Osteocyte (in vitro differentiated cells): Measurements from ENCODE around the gene NYAP2. TPM values are rescaled to one million over a fixed set of nuclear protein-coding genes. Genes with fewer than 3 reads are reported as not detected.

Experiments used
- DNase-seq: peaks from one replicate; pipeline ENCODE4 v3.0.0; 2021; ENCODE audit warnings: mixed read lengths; ENCODE audit not compliant: unreplicated experiment; ENCODE audit errors: extremely low spot score
- H3K27ac Mint-ChIP-seq: one replicate; pipeline ENCODE4 v1.8.0; 2021; ENCODE audit warnings: mild to moderate bottlenecking, mixed read lengths; ENCODE audit not compliant: unreplicated experiment
- H3K27me3 Mint-ChIP-seq: one replicate; pipeline ENCODE4 v1.8.0; 2021; ENCODE audit warnings: mixed read lengths; ENCODE audit not compliant: unreplicated experiment
- H3K36me3 Mint-ChIP-seq: one replicate; pipeline ENCODE4 v1.8.0; 2021; ENCODE audit warnings: mixed read lengths; ENCODE audit not compliant: unreplicated experiment
- H3K4me1 Mint-ChIP-seq: one replicate; pipeline ENCODE4 v1.8.0; 2021; ENCODE audit warnings: mixed read lengths; ENCODE audit not compliant: unreplicated experiment
- H3K4me3 Mint-ChIP-seq: one replicate; pipeline ENCODE4 v1.8.0; 2021; ENCODE audit warnings: mild to moderate bottlenecking, moderate library complexity, mixed read lengths; ENCODE audit not compliant: unreplicated experiment
- H3K9me3 Mint-ChIP-seq: one replicate; pipeline ENCODE4 v1.8.0; 2021; ENCODE audit warnings: mixed read lengths; ENCODE audit not compliant: unreplicated experiment
- CTCF ChIP-seq: fragments of 200-600 bp; sonication (generic); IDR thresholded peaks from 2 replicates; pipeline ENCODE4 v1.5.0; 2021; ENCODE audit warnings: antibody characterized with exemption, mild to moderate bottlenecking, moderate library complexity
- total RNA-seq: library from RNA; stranded (reverse); gene quantifications from 2 replicates; pipeline ENCODE4 v1.2.1, GENCODE V29; 2021

NYAP2 gene
- total RNA-seq, 1 donor from 2014 or later: not detected

- TF ChIP-seq CTCF: no peak
- Mint-ChIP-seq H3K27ac (no peak overlapping the region), H3K27me3 (peaks cover 5% of the 10 kb centered on the region), H3K4me3 (no peak overlapping the region), H3K9me3 (peaks cover 11% of the 10 kb centered on the region), H3K4me1 (no peaks in the 10 kb centered on the region), H3K36me3 (no peaks in the 10 kb centered on the region)
- no peak for DNase-seq
Measured at GRCh38 chr2:225543626-225544025, 144.1 kb downstream of the NYAP2 start.

DNA sequence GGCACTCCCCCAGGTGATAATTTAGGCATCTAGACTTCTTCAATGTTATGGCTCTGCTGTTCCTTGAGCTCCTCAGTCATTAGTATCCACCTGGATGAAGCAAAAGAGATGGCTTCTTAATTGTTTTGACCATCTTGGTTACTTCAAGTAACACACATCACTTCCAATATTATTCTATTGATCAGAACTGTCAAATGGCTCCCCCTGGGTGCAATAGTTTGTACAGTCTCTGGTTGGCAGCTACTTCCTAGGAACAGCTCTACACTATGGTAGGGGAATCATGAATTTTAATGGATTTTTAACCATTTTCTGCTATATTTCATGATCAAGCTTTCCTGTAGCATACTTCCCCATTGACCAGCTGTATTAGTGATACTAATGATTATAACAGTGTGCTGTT, 157.0 kb downstream of the NYAP2 start:
- no peaks in the 10 kb centered on the region for H3K9me3 Mint-ChIP-seq
- H3K36me3 Mint-ChIP-seq: no peaks in the 10 kb centered on the region
- H3K27ac Mint-ChIP-seq: no peak overlapping the region
- DNase-seq: no peak
- H3K4me3 Mint-ChIP-seq: no peak overlapping the region
- no peaks in the 10 kb centered on the region for H3K4me1 Mint-ChIP-seq
- H3K27me3 Mint-ChIP-seq: peaks cover 21% of the 10 kb centered on the region
- no peak for TF ChIP-seq CTCF

DNA sequence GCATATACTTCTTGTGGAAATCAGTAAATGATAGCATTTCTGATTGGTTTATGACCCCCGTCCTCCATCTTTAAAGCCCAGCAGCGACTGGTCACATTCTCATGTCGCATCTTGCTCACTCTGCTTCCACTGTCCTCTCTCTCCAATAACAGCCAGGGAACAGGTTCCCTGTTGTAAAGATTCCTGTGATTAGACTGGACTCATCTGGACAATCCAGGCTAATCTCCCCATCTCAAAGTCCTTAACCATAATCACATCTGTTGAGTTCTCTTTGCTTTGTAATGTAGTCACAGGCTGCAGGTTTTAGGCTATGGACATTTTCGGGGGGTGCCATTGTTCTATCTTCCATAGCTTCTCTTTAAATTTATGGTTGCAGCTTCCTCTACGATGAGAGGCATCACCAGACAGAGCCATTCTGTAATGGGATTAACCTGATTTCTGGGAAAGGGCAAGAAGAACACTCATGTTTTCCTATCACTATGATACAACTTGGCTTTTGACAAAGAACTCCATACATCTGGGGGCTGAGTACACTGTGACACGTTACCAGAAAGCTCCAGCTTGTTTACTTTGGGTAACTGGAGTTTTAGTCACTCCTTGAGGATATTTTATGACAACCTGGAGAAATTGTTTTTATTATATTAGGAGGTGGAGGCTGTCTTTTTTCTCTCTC, 159.0 kb downstream of the NYAP2 start:
- peaks cover 28% of the 10 kb centered on the region for H3K27me3 Mint-ChIP-seq
- no peaks in the 10 kb centered on the region for H3K4me1 Mint-ChIP-seq
- no peak for DNase-seq
- H3K27ac Mint-ChIP-seq: no peak overlapping the region
- no peaks in the 10 kb centered on the region for H3K36me3 Mint-ChIP-seq
- H3K4me3 Mint-ChIP-seq: no peak overlapping the region
- no peak for TF ChIP-seq CTCF
- H3K9me3 Mint-ChIP-seq: no peaks in the 10 kb centered on the region

DNA sequence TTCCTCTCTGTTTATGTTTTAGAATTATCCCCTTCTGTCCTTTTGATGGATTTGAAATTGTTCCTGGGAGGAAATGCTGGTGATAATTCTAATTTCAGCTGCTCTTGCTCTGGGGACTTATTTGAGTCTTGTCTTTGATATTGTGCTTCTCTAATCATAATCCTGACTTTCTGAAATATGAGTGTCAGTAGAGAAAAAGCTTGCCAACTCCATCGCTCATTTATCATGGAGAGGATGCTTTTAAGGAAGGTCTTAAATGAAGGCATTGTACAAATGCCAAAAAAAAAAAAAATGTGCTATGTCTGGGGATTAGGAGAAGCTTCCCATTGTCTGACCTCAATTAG, 159.5 kb downstream of the NYAP2 start:
- no peaks in the 10 kb centered on the region for H3K36me3 Mint-ChIP-seq
- H3K4me3 Mint-ChIP-seq: no peak overlapping the region
- H3K4me1 Mint-ChIP-seq: no peaks in the 10 kb centered on the region
- no peak for DNase-seq
- H3K27me3 Mint-ChIP-seq: peaks cover 28% of the 10 kb centered on the region
- no peak overlapping the region for H3K27ac Mint-ChIP-seq
- no peak for TF ChIP-seq CTCF
- no peaks in the 10 kb centered on the region for H3K9me3 Mint-ChIP-seq

DNA sequence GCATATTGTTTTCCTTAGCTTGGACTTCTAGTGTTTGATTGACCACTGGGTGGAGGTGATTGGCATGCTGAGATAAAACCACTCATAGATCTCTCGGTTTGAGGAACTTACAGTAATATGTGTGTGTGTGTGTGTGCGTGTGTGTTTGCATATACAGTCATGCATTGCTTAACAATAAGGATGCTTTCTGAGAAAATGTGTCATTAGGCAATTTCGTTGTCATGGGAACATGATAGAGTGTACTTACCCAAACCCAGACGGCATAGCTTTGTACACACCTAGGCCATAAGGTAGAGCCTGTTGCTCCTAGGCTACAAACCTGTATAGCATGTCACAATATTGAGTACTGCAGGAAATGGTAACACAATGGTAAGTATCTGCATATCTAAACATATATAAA, 167.3 kb downstream of the NYAP2 start:
- no peak overlapping the region for H3K4me3 Mint-ChIP-seq
- peaks cover 15% of the 10 kb centered on the region for H3K27me3 Mint-ChIP-seq
- H3K4me1 Mint-ChIP-seq: no peaks in the 10 kb centered on the region
- no peaks in the 10 kb centered on the region for H3K36me3 Mint-ChIP-seq
- H3K9me3 Mint-ChIP-seq: peaks cover 1% of the 10 kb centered on the region
- DNase-seq: no peak
- H3K27ac Mint-ChIP-seq: no peak overlapping the region
- no peak for TF ChIP-seq CTCF
